Measurements from ENCODE around the gene SHROOM3.

Gene SHROOM3

GRCh38 chr4:76704133-76704881, 269.3 kb downstream of the SHROOM3 start:
- H3K4me2 ChIP-seq (ENCODE audit: low read length, poor library complexity, severe bottlenecking): no peak overlapping the region
- no peak overlapping the region for H4K91ac ChIP-seq (ENCODE audit: low read length)
- no peaks in the 10 kb centered on the region for H3K27me3 ChIP-seq (ENCODE audit: control insufficient read depth in 1 of 2, insufficient read depth in 1 of 2, low read length in 2 of 2)
- H2AK5ac ChIP-seq (ENCODE audit: low read length, severe bottlenecking): no peak overlapping the region
- no peak overlapping the region for H2BK120ac ChIP-seq (ENCODE audit: low read depth, low read length)
- H3K23ac ChIP-seq (ENCODE audit: low read length in 2 of 2): no peak overlapping the region
- peaks cover 13% of the 10 kb centered on the region for H3K79me1 ChIP-seq (replicated peaks; ENCODE audit: low read length, poor library complexity, severe bottlenecking)
- H3K14ac ChIP-seq (ENCODE audit: low read length in 2 of 2): no peak overlapping the region
- peak overlapping the region; percentile 9 for H4K8ac ChIP-seq (ENCODE audit: low read length)
- no peak overlapping the region for H2BK5ac ChIP-seq (ENCODE audit: low read depth, low read length, poor library complexity, severe bottlenecking)
- DNase-seq: peak; percentile 76
- no peak overlapping the region for H3K4me3 ChIP-seq (ENCODE audit: insufficient read depth in 1 of 2, low read depth in 1 of 2, low read length in 2 of 2)
- H3K4me1 ChIP-seq (ENCODE audit: control insufficient read depth, insufficient read depth, low read depth, low read length): peaks cover 3% of the 10 kb centered on the region
- no peak overlapping the region for H2BK15ac ChIP-seq (ENCODE audit: low read depth, poor library complexity, severe bottlenecking)
- H3K36me3 ChIP-seq (ENCODE audit: control insufficient read depth in 1 of 2, insufficient read depth in 2 of 2, low read depth in 1 of 2, low read length in 2 of 2): no peaks in the 10 kb centered on the region
- no peaks in the 10 kb centered on the region for H3K9me3 ChIP-seq (ENCODE audit: control insufficient read depth, low read length)
- no peak overlapping the region for H3K9ac ChIP-seq (ENCODE audit: low read length)
- WGBS: 61% methylated on average over 3 of the region's 3 CpGs
- peak overlapping the region in 1 of 2 experiments; percentile 78 for H3K4ac ChIP-seq (ENCODE audit: low read depth in 1 of 2, low read length in 2 of 2)
- peak overlapping the region; percentile 29 to 59 for H2BK12ac ChIP-seq (ENCODE audit: low read length in 2 of 2)
- peak overlapping the region; percentile 11 to 74 for H3K18ac ChIP-seq (ENCODE audit: low read depth in 1 of 2, low read length in 2 of 2)
- H2AFZ ChIP-seq (ENCODE audit: low read depth, low read length): no peak overlapping the region
- H3K27ac ChIP-seq (ENCODE audit: low read length, poor library complexity, severe bottlenecking): no peak overlapping the region

GRCh38 chr4:76705472-76705871, 270.4 kb downstream of the SHROOM3 start:
- Histone ChIP-seq H2BK15ac (ENCODE audit: low read depth, poor library complexity, severe bottlenecking) (no peak overlapping the region), H4K91ac (ENCODE audit: low read length) (no peak overlapping the region), H3K4ac (ENCODE audit: low read depth in 1 of 2, low read length in 2 of 2) (no peak overlapping the region), H3K14ac (ENCODE audit: low read length in 2 of 2) (no peak overlapping the region), H3K27ac (ENCODE audit: low read length, poor library complexity, severe bottlenecking) (no peak overlapping the region), H3K79me1 (replicated peaks; ENCODE audit: low read length, poor library complexity, severe bottlenecking) (peaks cover 13% of the 10 kb centered on the region), H3K9ac (ENCODE audit: low read length) (no peak overlapping the region), H4K8ac (ENCODE audit: low read length) (no peak overlapping the region), H3K18ac (ENCODE audit: low read depth in 1 of 2, low read length in 2 of 2) (peak overlapping the region in 1 of 2 experiments; percentile 11), H2BK12ac (ENCODE audit: low read length in 2 of 2) (no peak overlapping the region), H3K4me2 (ENCODE audit: low read length, poor library complexity, severe bottlenecking) (no peak overlapping the region), H3K9me3 (ENCODE audit: control insufficient read depth, low read length) (no peaks in the 10 kb centered on the region), H3K23ac (ENCODE audit: low read length in 2 of 2) (no peak overlapping the region), H2AK5ac (ENCODE audit: low read length, severe bottlenecking) (no peak overlapping the region), H2BK120ac (ENCODE audit: low read depth, low read length) (no peak overlapping the region), H3K4me3 (ENCODE audit: insufficient read depth in 1 of 2, low read depth in 1 of 2, low read length in 2 of 2) (no peak overlapping the region), H3K4me1 (ENCODE audit: control insufficient read depth, insufficient read depth, low read depth, low read length) (peaks cover 4% of the 10 kb centered on the region), H2BK5ac (ENCODE audit: low read depth, low read length, poor library complexity, severe bottlenecking) (no peak overlapping the region), H3K36me3 (ENCODE audit: control insufficient read depth in 1 of 2, insufficient read depth in 2 of 2, low read depth in 1 of 2, low read length in 2 of 2) (peaks cover 0 to 4% of the 10 kb centered on the region in 2 experiments), H2AFZ (ENCODE audit: low read depth, low read length) (no peak overlapping the region), H3K27me3 (ENCODE audit: control insufficient read depth in 1 of 2, insufficient read depth in 1 of 2, low read length in 2 of 2) (no peaks in the 10 kb centered on the region)
- 78% methylated on average over 1 of the region's 1 CpG for WGBS
- peak; percentile 39 for DNase-seq

- H4K91ac ChIP-seq (ENCODE audit: low read length): peak overlapping the region; percentile 9
- 94% methylated on average over 3 of the region's 6 CpGs for WGBS
- H3K27me3 ChIP-seq (ENCODE audit: control insufficient read depth in 1 of 2, insufficient read depth in 1 of 2, low read length in 2 of 2): no peaks in the 10 kb centered on the region
- peaks cover 4% of the 10 kb centered on the region for H3K4me1 ChIP-seq (ENCODE audit: control insufficient read depth, insufficient read depth, low read depth, low read length)
- H3K36me3 ChIP-seq (ENCODE audit: control insufficient read depth in 1 of 2, insufficient read depth in 2 of 2, low read depth in 1 of 2, low read length in 2 of 2): peaks cover 0 to 7% of the 10 kb centered on the region in 2 experiments
- no peak overlapping the region for H3K4me2 ChIP-seq (ENCODE audit: low read length, poor library complexity, severe bottlenecking)
- H3K9ac ChIP-seq (ENCODE audit: low read length): no peak overlapping the region
- no peak overlapping the region for H2BK120ac ChIP-seq (ENCODE audit: low read depth, low read length)
- H3K4me3 ChIP-seq (ENCODE audit: insufficient read depth in 1 of 2, low read depth in 1 of 2, low read length in 2 of 2): no peak overlapping the region
- no peaks in the 10 kb centered on the region for H3K9me3 ChIP-seq (ENCODE audit: control insufficient read depth, low read length)
- peak overlapping the region in 1 of 2 experiments; percentile 53 for H3K18ac ChIP-seq (ENCODE audit: low read depth in 1 of 2, low read length in 2 of 2)
- DNase-seq: peak; percentile 44
- peak overlapping the region in 1 of 2 experiments; percentile 68 for H2BK12ac ChIP-seq (ENCODE audit: low read length in 2 of 2)
- no peak overlapping the region for H2BK15ac ChIP-seq (ENCODE audit: low read depth, poor library complexity, severe bottlenecking)
- H3K79me1 ChIP-seq (replicated peaks; ENCODE audit: low read length, poor library complexity, severe bottlenecking): peaks cover 16% of the 10 kb centered on the region
- H3K23ac ChIP-seq (ENCODE audit: low read length in 2 of 2): no peak overlapping the region
- H3K4ac ChIP-seq (ENCODE audit: low read depth in 1 of 2, low read length in 2 of 2): peak overlapping the region in 1 of 2 experiments; percentile 91
- no peak overlapping the region for H3K27ac ChIP-seq (ENCODE audit: low read length, poor library complexity, severe bottlenecking)
- H2BK5ac ChIP-seq (ENCODE audit: low read depth, low read length, poor library complexity, severe bottlenecking): no peak overlapping the region
- H2AK5ac ChIP-seq (ENCODE audit: low read length, severe bottlenecking): peak overlapping the region; percentile 58
- H4K8ac ChIP-seq (ENCODE audit: low read length): no peak overlapping the region
- no peak overlapping the region for H2AFZ ChIP-seq (ENCODE audit: low read depth, low read length)
- peak overlapping the region in 1 of 2 experiments; percentile 66 for H3K14ac ChIP-seq (ENCODE audit: low read length in 2 of 2)
Measured at GRCh38 chr4:76706581-76706980, 271.6 kb downstream of the SHROOM3 start.

GRCh38 chr4:76708971-76709771, 274.1 kb downstream of the SHROOM3 start:
- peak; percentile 38 for DNase-seq
- Histone ChIP-seq H2BK120ac (ENCODE audit: low read depth, low read length) (no peak overlapping the region), H3K23ac (ENCODE audit: low read length in 2 of 2) (no peak overlapping the region), H4K91ac (ENCODE audit: low read length) (no peak overlapping the region), H3K79me1 (replicated peaks; ENCODE audit: low read length, poor library complexity, severe bottlenecking) (peaks cover 15% of the 10 kb centered on the region), H3K4ac (ENCODE audit: low read depth in 1 of 2, low read length in 2 of 2) (peak overlapping the region in 1 of 2 experiments; percentile 21), H2BK5ac (ENCODE audit: low read depth, low read length, poor library complexity, severe bottlenecking) (no peak overlapping the region), H3K27ac (ENCODE audit: low read length, poor library complexity, severe bottlenecking) (no peak overlapping the region), H3K9ac (ENCODE audit: low read length) (no peak overlapping the region), H3K36me3 (ENCODE audit: control insufficient read depth in 1 of 2, insufficient read depth in 2 of 2, low read depth in 1 of 2, low read length in 2 of 2) (peaks cover 0 to 7% of the 10 kb centered on the region in 2 experiments), H3K4me3 (ENCODE audit: insufficient read depth in 1 of 2, low read depth in 1 of 2, low read length in 2 of 2) (no peak overlapping the region), H3K27me3 (ENCODE audit: control insufficient read depth in 1 of 2, insufficient read depth in 1 of 2, low read length in 2 of 2) (no peaks in the 10 kb centered on the region), H2BK12ac (ENCODE audit: low read length in 2 of 2) (peak overlapping the region in 1 of 2 experiments; percentile 2), H4K8ac (ENCODE audit: low read length) (no peak overlapping the region), H3K9me3 (ENCODE audit: control insufficient read depth, low read length) (no peaks in the 10 kb centered on the region), H2AK5ac (ENCODE audit: low read length, severe bottlenecking) (no peak overlapping the region), H3K14ac (ENCODE audit: low read length in 2 of 2) (no peak overlapping the region), H2BK15ac (ENCODE audit: low read depth, poor library complexity, severe bottlenecking) (no peak overlapping the region), H3K18ac (ENCODE audit: low read depth in 1 of 2, low read length in 2 of 2) (no peak overlapping the region), H3K4me1 (ENCODE audit: control insufficient read depth, insufficient read depth, low read depth, low read length) (peaks cover 4% of the 10 kb centered on the region), H3K4me2 (ENCODE audit: low read length, poor library complexity, severe bottlenecking) (no peak overlapping the region), H2AFZ (ENCODE audit: low read depth, low read length) (no peak overlapping the region)
- 77% methylated on average over 5 of the region's 5 CpGs for WGBS
